Heart left ventricle (tissue), 16 donors: ENCODE measurements around the gene MICAL3. TPM values are rescaled to one million over a fixed set of nuclear protein-coding genes. Genes with fewer than 3 reads are reported as not detected.
A peak's percentile ranks its signal among the peaks of the same experiment; 100 is the strongest.

Experiments used
- ATAC-seq, 4 donors: fragments of 200-7000 bp; cut with Tn5 transposase; one replicate each; pipeline ENCODE4 v1.9.1; 2020 to 2022; ENCODE audit warnings: moderate library complexity in 4 of 4, mild to moderate bottlenecking in 3 of 4, moderate number of reproducible peaks in 1 of 4
- DNase-seq, 5 donors: peaks; one replicate each; pipeline ENCODE4 v3.0.0-alpha.2; 2020
- H3K27ac ChIP-seq, 12 donors: fragments of 200-600 bp; sonication (generic) in 4 of 12; one replicate each; pipeline versions ENCODE4 v1.5.0 to v1.8.0; 2016 to 2022; ENCODE audit warnings: mild to moderate bottlenecking in 2 of 12
- H3K27me3 ChIP-seq, 9 donors: fragments of 200-600 bp; sonication (generic) in 2 of 9; one replicate each; pipeline versions ENCODE4 v1.5.1 to v1.8.0; 2016 to 2022; ENCODE audit warnings: mild to moderate bottlenecking in 3 of 9
- H3K36me3 ChIP-seq, 9 donors: fragments of 200-600 bp; sonication (generic) in 2 of 9; one replicate each; pipeline versions ENCODE4 v1.5.0 to v1.8.0; 2018 to 2022; ENCODE audit warnings: mild to moderate bottlenecking in 2 of 9
- H3K4me1 ChIP-seq, 12 donors: fragments of 200-600 bp; sonication (generic) in 4 of 12; one replicate each; pipeline versions ENCODE4 v1.5.0 to v1.8.0; 2016 to 2022; ENCODE audit warnings: mild to moderate bottlenecking in 3 of 12
- H3K4me3 ChIP-seq, 12 donors: fragments of 200-600 bp; sonication (generic) in 4 of 12; one replicate each; pipeline versions ENCODE4 v1.5.0 to v1.8.0; 2017 to 2022; ENCODE audit warnings: mild to moderate bottlenecking in 9 of 12, moderate library complexity in 4 of 12
- H3K9me3 ChIP-seq, 12 donors: fragments of 200-600 bp; sonication (generic) in 4 of 12; one replicate each; pipeline versions ENCODE4 v1.5.0 to v1.8.0; 2016 to 2022; ENCODE audit warnings: mild to moderate bottlenecking in 1 of 12
- POLR2A ChIP-seq, 2 donors: fragments of 450-650 bp; IDR thresholded peaks; one replicate each; pipeline ENCODE4 v1.6.1; 2017; ENCODE audit warnings: antibody characterized with exemption in 2 of 2, mild to moderate bottlenecking in 2 of 2, moderate library complexity in 2 of 2
- WGBS, 4 donors: extraction: QIAGEN DNeasy Blood & Tissue Kit in 2 of 4; methylation state at CpG; one replicate each; pipeline versions ENCODE4 v1.1.5 to v1.1.7; 2013 to 2018; 5-methylcytosine and 5-hydroxymethylcytosine counted together
- intact Hi-C, 10 donors: fragments of 100-400 bp; cut with DNase I; formaldehyde crosslinking; loops; one replicate each; pipeline versions ENCODE4 v1.11.1 to v1.14.2; 2022
- polyA plus RNA-seq, 2 donors: library from polyadenylated mRNA; stranded (reverse); fragments of 200-250 nt; gene quantifications; one replicate each; pipeline ENCODE4 v1.2.3, GENCODE V29; 2013
- total RNA-seq, 9 donors: library from RNA; depleted of rRNA in 2 of 9; stranded (reverse); fragments of >200 nt in 2 of 9; fragmentation: NEBNext Ultra II Directional in 3 of 9; extraction: Animal tissue kit (Norgen Biotek cat#: 25700) in 3 of 9; gene quantifications; one replicate each; pipeline versions ENCODE4 v1.1.0 to v1.2.4, GENCODE V29; 2016 to 2023
- TF ChIP-seq, protein P1 (sequence below), 12 donors: fragments of 200-600 bp; sonication (generic) in 4 of 12; IDR thresholded peaks; one replicate each; pipeline versions ENCODE4 v1.5.0 to v1.8.0; 2018 to 2022; ENCODE audit warnings: antibody characterized with exemption in 12 of 12, mild to moderate bottlenecking in 5 of 12
- donor health status: ischemic (EF 13 %, LVEDD 7.1; RV severe dilation, severe dysfunction).
- donor health status: healthy with polysubstance abuse.
- donor health status: DM: no; HTN: yes; CAD: no.
- donor health status: DM: no; HTN: no; CAD: no.
- donor health status: ischemic (EF 25% LVEDD 6.9; RV normal size, moderate dysfunction).
- donor health status: ischemic (EF 25% LVEDD 5.7; RV mildly dilated, moderate dysfunction).
- donor health status: healthy.
- donor health status: DM: yes; HTN: yes; CAD: no.
- donor health status: ischemic (EF 35%, LVEDD 5.7; RV mildly dilated, moderate dysfunction).
- donor health status: nonischemic (EF 11% LVEDD 7.7; RV severe dilation, severe dysfunction).
- donor health status: DM: yes; HTN: yes; CAD: no.
- donor health status: PGD.
- donor health status: ischemic (EF 29% LVEDD 5.4; RV normal size, mild dysfunction).
- donor health status: nonischemic (EF 23%, LVEDD 6.1; RV moderate dilation, normal function).

MICAL3 gene
- total and polyA plus RNA-seq, 11 donors = 41.3 to 125 (median 83.3) TPM

DNA sequence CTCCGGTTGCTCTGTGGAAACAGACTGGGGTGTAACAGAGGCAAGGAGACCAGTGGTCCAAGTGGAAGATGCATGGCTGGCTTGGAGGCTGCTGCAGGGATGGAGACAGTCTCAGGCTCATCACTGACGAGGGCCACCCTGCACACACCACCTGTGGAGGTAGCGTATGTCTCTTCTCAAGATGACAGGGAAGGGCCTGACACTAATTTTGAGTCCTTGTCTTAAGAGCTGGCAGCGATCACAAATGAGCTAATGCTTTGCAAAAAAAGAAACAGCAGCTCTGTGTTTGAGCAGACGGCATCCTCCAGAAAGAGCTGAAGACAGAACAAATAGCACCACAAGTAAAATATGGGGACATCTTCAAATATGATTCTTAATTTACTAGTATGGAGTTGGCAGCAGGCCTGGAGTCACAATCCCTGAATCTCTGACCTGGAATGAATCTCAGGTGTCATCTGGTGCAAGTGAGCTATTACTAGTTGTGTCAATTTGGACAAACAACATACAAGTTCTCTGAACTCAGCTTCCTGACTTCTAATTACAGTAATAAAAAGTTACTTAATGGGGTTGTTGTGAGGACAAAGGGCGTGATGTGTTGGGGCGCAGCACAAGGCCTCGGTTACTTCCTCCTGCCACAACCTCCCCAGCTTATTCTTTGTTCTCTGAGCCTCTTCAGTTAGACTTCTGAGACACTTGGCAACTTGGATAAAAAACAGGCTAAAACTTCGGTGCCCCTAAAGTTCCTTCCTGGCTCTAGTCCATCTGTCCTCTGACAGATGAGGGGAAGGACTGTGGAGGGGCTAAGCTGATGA is 154.9 kb downstream of the MICAL3 start:
- Histone ChIP-seq H3K9me3 (no peaks in the 10 kb centered on the region), H3K4me1 (peaks cover 0 to 45% (median 13%) of the 10 kb centered on the region in 12 donors), H3K4me3 (no peak overlapping the region), H3K27ac (peak overlapping the region in 5 of 12 donors; percentile 15 to 71 (median 33)), H3K36me3 (peaks cover 0 to 83% (median 74%) of the 10 kb centered on the region in 9 donors), H3K27me3 (no peaks in the 10 kb centered on the region)
- no peak for TF ChIP-seq POLR2A (IDR thresholded peaks at IDR 0.05)
- TF ChIP-seq, protein P1, sequence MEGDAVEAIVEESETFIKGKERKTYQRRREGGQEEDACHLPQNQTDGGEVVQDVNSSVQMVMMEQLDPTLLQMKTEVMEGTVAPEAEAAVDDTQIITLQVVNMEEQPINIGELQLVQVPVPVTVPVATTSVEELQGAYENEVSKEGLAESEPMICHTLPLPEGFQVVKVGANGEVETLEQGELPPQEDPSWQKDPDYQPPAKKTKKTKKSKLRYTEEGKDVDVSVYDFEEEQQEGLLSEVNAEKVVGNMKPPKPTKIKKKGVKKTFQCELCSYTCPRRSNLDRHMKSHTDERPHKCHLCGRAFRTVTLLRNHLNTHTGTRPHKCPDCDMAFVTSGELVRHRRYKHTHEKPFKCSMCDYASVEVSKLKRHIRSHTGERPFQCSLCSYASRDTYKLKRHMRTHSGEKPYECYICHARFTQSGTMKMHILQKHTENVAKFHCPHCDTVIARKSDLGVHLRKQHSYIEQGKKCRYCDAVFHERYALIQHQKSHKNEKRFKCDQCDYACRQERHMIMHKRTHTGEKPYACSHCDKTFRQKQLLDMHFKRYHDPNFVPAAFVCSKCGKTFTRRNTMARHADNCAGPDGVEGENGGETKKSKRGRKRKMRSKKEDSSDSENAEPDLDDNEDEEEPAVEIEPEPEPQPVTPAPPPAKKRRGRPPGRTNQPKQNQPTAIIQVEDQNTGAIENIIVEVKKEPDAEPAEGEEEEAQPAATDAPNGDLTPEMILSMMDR (IDR thresholded peaks at IDR 0.05) = no peak
- intact Hi-C loops = no loop called here
- DNase-seq (no peak), ATAC-seq (no peak)
- WGBS, 4 donors = 59 to 64% (median 63%) methylated on average over 9 of the region's 9 CpGs

DNA sequence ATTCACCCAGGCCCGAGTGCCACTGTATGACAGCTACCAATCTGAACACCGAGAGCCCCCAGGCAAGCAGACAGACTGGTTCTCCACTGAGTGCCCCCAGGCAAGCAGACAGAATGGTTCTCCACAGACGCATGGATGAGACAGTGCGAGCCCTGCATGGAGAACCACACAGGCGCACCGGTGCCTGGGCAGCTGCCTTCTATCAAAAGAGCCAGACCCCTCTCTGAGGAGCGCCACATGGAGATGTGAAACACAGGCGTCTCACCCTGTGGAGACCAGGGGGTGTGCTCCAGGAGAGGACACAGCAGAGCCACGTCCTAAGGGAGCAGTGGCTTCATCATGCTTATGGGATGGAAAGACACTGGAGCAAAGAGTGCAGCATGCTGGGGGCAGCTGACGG is 155.6 kb downstream of the MICAL3 start:
- Histone ChIP-seq H3K27me3 (no peaks in the 10 kb centered on the region), H3K9me3 (no peaks in the 10 kb centered on the region), H3K27ac (peak overlapping the region in 4 of 12 donors; percentile 17 to 71 (median 36)), H3K4me1 (peaks cover 0 to 45% (median 13%) of the 10 kb centered on the region in 12 donors), H3K36me3 (peaks cover 0 to 85% (median 76%) of the 10 kb centered on the region in 9 donors), H3K4me3 (no peak overlapping the region)
- ATAC-seq (no peak), DNase-seq (no peak)
- intact Hi-C loops = no loop called here
- whole genome bisulfite sequencing, 4 donors = 83 to 90% (median 84%) methylated on average over 8 to 10 of the region's 10 CpGs
- TF ChIP-seq POLR2A (IDR thresholded peaks at IDR 0.05) = no peak
- TF ChIP-seq, protein P1 (IDR thresholded peaks at IDR 0.05) = no peak

GRCh38 chr22:17867160-17867785 is 157.1 kb downstream of the MICAL3 start:
- ATAC-seq = peak; percentile 72 to 81 (median 78)

More at GRCh38 chr22:17867160-17867785, 157.1 kb downstream of the MICAL3 start:
- peaks cover 0 to 85% (median 76%) of the 10 kb centered on the region in 9 donors for H3K36me3 ChIP-seq
- no peaks in the 10 kb centered on the region for H3K9me3 ChIP-seq
- intact Hi-C loops = no loop called here
- 26 to 33% (median 30%) methylated on average over 9 of the region's 9 CpGs for whole genome bisulfite sequencing, 4 donors
- TF ChIP-seq POLR2A (IDR thresholded peaks at IDR 0.05) = no peak
- TF ChIP-seq, protein P1 (IDR thresholded peaks at IDR 0.05) = peak in 1 of 12 donors; percentile 7
- H3K27me3 ChIP-seq = no peaks in the 10 kb centered on the region
- H3K27ac ChIP-seq = peak overlapping the region in 10 of 12 donors; percentile 11 to 74 (median 46)
- H3K4me3 ChIP-seq = no peak overlapping the region
- peak; percentile 74 to 87 (median 82) for DNase-seq
- peaks cover 0 to 45% (median 11%) of the 10 kb centered on the region in 12 donors for H3K4me1 ChIP-seq
